IPS-18a (cell line): ENCODE measurements around the gene ANAPC2.

Source experiments
- H3K27ac ChIP-seq: one replicate; pipeline ENCODE4 v1.5.1; 2013; ENCODE audit warnings: low read length
- H3K27me3 ChIP-seq: one replicate; pipeline ENCODE4 v1.6.1; 2013; ENCODE audit warnings: mild to moderate bottlenecking, low read length; ENCODE audit not compliant: control insufficient read depth, insufficient read depth
- H3K36me3 ChIP-seq: one replicate; pipeline ENCODE4 v1.6.1; 2013; ENCODE audit warnings: low read depth, low read length; ENCODE audit not compliant: control insufficient read depth
- H3K4me1 ChIP-seq: one replicate; pipeline ENCODE4 v1.6.1; 2013; ENCODE audit warnings: low read depth, low read length; ENCODE audit not compliant: control insufficient read depth
- H3K4me3 ChIP-seq: one replicate; pipeline ENCODE4 v1.5.1; 2013; ENCODE audit warnings: low read length
- H3K9ac ChIP-seq: one replicate; pipeline ENCODE4 v1.6.1; 2013; ENCODE audit warnings: mild to moderate bottlenecking, low read length, moderate library complexity
- H3K9me3 ChIP-seq: one replicate; pipeline ENCODE4 v1.6.1; 2013; ENCODE audit warnings: low read depth, low read length; ENCODE audit not compliant: control insufficient read depth

Gene ANAPC2

GRCh38 chr9:137192859-137193258 is 4.5 kb upstream of the ANAPC2 start:
- H3K36me3 ChIP-seq = no peaks in the 10 kb centered on the region
- no peak overlapping the region for H3K4me3 ChIP-seq
- no peaks in the 10 kb centered on the region for H3K27me3 ChIP-seq
- H3K4me1 ChIP-seq = peaks cover 5% of the 10 kb centered on the region
- no peak overlapping the region for H3K27ac ChIP-seq
- no peaks in the 10 kb centered on the region for H3K9me3 ChIP-seq
- no peak overlapping the region for H3K9ac ChIP-seq

- Histone ChIP-seq H3K27ac (no peak overlapping the region), H3K9ac (no peak overlapping the region), H3K4me1 (peaks cover 9% of the 10 kb centered on the region), H3K4me3 (no peak overlapping the region), H3K36me3 (no peaks in the 10 kb centered on the region), H3K9me3 (no peaks in the 10 kb centered on the region), H3K27me3 (no peaks in the 10 kb centered on the region)
These were observed 4.1 kb upstream of the ANAPC2 start for GRCh38 chr9:137192448-137192780.

GRCh38 chr9:137191691-137192447 is 3.5 kb upstream of the ANAPC2 start:
- Histone ChIP-seq H3K36me3 (no peaks in the 10 kb centered on the region), H3K27me3 (no peaks in the 10 kb centered on the region), H3K4me1 (peaks cover 9% of the 10 kb centered on the region), H3K9ac (no peak overlapping the region), H3K27ac (no peak overlapping the region), H3K9me3 (no peaks in the 10 kb centered on the region), H3K4me3 (no peak overlapping the region)

- no peak overlapping the region for H3K4me3 ChIP-seq
- H3K9me3 ChIP-seq = no peaks in the 10 kb centered on the region
- H3K27ac ChIP-seq = no peak overlapping the region
- H3K9ac ChIP-seq = no peak overlapping the region
- H3K27me3 ChIP-seq = no peaks in the 10 kb centered on the region
- H3K36me3 ChIP-seq = peaks cover 3% of the 10 kb centered on the region
- peaks cover 9% of the 10 kb centered on the region for H3K4me1 ChIP-seq
These were observed 2.9 kb upstream of the ANAPC2 start for GRCh38 chr9:137191245-137191644.

GRCh38 chr9:137190315-137190856 is 2.0 kb upstream of the ANAPC2 start:
- Histone ChIP-seq H3K9me3 (no peaks in the 10 kb centered on the region), H3K4me3 (no peak overlapping the region), H3K27me3 (no peaks in the 10 kb centered on the region), H3K27ac (no peak overlapping the region), H3K4me1 (peaks cover 9% of the 10 kb centered on the region), H3K9ac (no peak overlapping the region), H3K36me3 (peaks cover 3% of the 10 kb centered on the region)

- H3K4me1 ChIP-seq = peaks cover 9% of the 10 kb centered on the region
- H3K36me3 ChIP-seq = peaks cover 3% of the 10 kb centered on the region
- peak overlapping the region; percentile 66 for H3K9ac ChIP-seq
- no peaks in the 10 kb centered on the region for H3K27me3 ChIP-seq
- H3K9me3 ChIP-seq = no peaks in the 10 kb centered on the region
- peak overlapping the region; percentile 90 for H3K4me3 ChIP-seq
- no peak overlapping the region for H3K27ac ChIP-seq
These were observed 1.2 kb upstream of the ANAPC2 start for GRCh38 chr9:137189297-137190295.

- H3K27ac ChIP-seq = no peak overlapping the region
- no peaks in the 10 kb centered on the region for H3K9me3 ChIP-seq
- H3K36me3 ChIP-seq = peaks cover 11% of the 10 kb centered on the region
- peak overlapping the region; percentile 66 for H3K9ac ChIP-seq
- peak overlapping the region; percentile 90 for H3K4me3 ChIP-seq
- no peaks in the 10 kb centered on the region for H3K27me3 ChIP-seq
- H3K4me1 ChIP-seq = peaks cover 9% of the 10 kb centered on the region
These were observed 272 bp downstream of the ANAPC2 start for GRCh38 chr9:137188086-137188489.

GRCh38 chr9:137187386-137187785 is 974 bp downstream of the ANAPC2 start:
- no peak overlapping the region for H3K27ac ChIP-seq
- peaks cover 16% of the 10 kb centered on the region for H3K36me3 ChIP-seq

GRCh38 chr9:137186385-137186784 is 2.0 kb downstream of the ANAPC2 start:
- Histone ChIP-seq H3K4me3 (no peak overlapping the region), H3K36me3 (peaks cover 16% of the 10 kb centered on the region), H3K9ac (no peak overlapping the region), H3K27ac (no peak overlapping the region), H3K9me3 (no peaks in the 10 kb centered on the region), H3K4me1 (peaks cover 9% of the 10 kb centered on the region), H3K27me3 (no peaks in the 10 kb centered on the region)

More at GRCh38 chr9:137187386-137187785, 974 bp downstream of the ANAPC2 start:
- peak overlapping the region; percentile 66 for H3K9ac ChIP-seq
- peak overlapping the region; percentile 90 for H3K4me3 ChIP-seq
- H3K4me1 ChIP-seq = peaks cover 9% of the 10 kb centered on the region
- H3K9me3 ChIP-seq = no peaks in the 10 kb centered on the region
- no peaks in the 10 kb centered on the region for H3K27me3 ChIP-seq

GRCh38 chr9:137185921-137186320 is 2.4 kb downstream of the ANAPC2 start:
- peaks cover 16% of the 10 kb centered on the region for H3K36me3 ChIP-seq

GRCh38 chr9:137184881-137185660 is 3.3 kb downstream of the ANAPC2 start:
- Histone ChIP-seq H3K4me1 (peaks cover 9% of the 10 kb centered on the region), H3K9me3 (no peaks in the 10 kb centered on the region), H3K9ac (no peak overlapping the region), H3K4me3 (no peak overlapping the region), H3K27ac (no peak overlapping the region), H3K27me3 (no peaks in the 10 kb centered on the region), H3K36me3 (peaks cover 19% of the 10 kb centered on the region)

More at GRCh38 chr9:137185921-137186320, 2.4 kb downstream of the ANAPC2 start:
- peaks cover 9% of the 10 kb centered on the region for H3K4me1 ChIP-seq
- H3K4me3 ChIP-seq = no peak overlapping the region
- H3K9me3 ChIP-seq = no peaks in the 10 kb centered on the region
- no peak overlapping the region for H3K27ac ChIP-seq
- no peak overlapping the region for H3K9ac ChIP-seq
- H3K27me3 ChIP-seq = no peaks in the 10 kb centered on the region
